NCI-H524 treated with DMSO at 0.1 percent for 48 hours (cell line): Measurements from ENCODE around the gene LUZP2.
"Not testable (repeated sequence)": the region's sequence is repeated elsewhere in the genome, so short reads cannot be mapped to it uniquely, and the experiment has no call there.

Source experiments
- DNase-seq: peaks from one replicate; lab custom pipeline; 2025; lab: John Stamatoyannopoulos, UW

Gene LUZP2

DNA sequence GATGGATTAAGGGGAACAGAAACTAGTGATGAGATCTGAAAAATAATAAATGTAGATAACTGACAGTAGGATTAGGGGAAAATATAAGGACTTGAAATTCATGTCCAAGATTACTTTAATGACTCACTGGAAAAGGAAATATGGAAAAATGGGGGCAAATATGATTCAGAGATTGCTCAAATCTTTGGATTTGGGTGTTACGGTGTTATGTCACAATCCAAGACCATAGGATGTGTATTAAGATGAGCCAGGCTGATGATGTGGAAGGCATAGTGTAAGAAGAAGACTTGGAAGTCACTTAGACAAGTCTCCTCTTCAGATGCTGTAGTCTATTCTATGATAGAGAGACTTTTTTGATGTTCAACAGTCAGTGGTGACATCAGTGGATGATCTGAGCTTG lies 323.7 kb downstream of the LUZP2 start:
- no peak for DNase-seq

DNA sequence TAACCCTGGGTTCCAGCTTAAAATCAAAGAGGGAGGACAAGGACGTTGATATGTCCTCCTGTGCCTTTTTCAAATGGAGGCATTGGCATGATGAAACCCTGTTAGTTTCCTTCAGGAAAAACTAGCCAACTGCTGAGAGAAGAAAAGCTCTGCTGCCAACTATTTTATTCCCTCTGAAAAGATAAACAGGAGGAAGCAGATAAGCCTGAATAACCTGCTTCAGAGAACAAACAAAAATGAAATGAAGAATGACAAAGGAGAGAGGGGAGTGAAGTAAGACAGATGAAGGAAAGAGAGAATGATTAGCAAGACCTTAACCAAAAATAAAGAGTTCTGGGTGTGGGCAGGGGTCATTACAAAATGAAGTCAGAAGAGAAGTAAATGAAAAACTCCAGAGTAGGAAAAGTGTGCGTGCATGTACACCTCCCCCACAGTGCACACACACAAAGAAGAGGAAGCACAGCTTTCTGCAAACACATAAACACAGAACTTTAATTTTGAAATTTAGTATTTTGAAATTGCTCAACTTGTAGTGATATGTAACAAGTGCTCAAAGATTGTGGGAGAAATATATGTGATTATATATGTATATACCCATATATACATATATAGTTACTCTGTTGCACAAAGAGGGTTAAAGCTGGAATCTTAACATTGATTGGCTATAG lies 332.2 kb downstream of the LUZP2 start:
- no peak for DNase-seq

DNA sequence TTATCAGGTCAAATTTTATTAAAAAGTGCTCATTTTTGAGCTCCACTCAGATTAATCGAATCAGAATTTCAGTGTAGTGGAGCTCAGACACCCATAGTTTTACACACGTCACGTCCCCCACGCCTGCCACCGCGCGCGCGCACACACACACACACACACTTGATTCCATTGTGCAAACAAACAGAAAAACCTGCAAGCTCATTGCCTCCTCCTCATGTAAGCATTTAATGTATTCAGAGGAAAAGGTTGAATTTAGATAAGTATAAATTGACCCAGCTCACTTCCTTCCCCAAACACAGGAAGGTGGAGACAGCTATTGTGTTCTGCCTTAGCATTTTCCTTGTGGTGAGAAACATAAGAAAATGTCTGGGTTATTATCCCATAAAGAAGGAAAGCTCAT lies 336.7 kb downstream of the LUZP2 start:
- DNase-seq = no peak

DNA sequence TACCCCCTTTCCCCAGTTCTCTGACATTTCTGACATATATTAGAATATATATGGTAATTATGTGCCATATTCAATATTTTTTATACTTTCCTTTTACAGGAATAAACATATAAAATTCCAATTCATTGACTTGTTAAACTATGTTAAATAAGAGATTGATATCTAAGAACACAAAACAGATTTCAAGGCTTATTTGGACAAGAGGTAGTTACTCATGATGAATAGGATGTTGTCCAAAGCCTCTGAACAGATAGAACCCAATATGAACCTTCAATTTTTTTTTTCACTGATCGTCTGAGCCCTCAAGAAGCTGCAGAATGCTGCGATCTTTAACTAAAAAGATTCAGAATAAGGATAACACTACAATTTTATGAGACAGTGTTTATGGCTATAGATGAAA lies 340.3 kb downstream of the LUZP2 start:
- DNase-seq = no peak

DNA sequence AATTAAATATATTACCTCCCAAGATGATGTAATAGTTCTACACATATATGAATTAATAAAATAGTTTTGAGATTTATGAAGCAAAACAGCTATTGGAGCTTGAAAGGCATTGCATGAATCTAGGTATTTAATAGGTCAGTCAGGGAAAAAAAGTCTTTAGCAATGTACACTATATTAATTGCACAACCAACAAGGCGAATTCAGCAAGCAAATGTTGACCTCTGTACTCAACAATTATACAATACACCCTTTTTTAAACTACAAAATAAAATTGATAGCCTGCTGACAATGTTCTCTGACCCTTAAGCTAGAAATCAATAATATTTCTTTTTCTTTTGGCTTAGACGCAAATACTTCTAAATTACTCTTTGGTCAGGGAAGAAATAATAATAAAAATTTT lies 345.5 kb downstream of the LUZP2 start:
- no peak for DNase-seq

DNA sequence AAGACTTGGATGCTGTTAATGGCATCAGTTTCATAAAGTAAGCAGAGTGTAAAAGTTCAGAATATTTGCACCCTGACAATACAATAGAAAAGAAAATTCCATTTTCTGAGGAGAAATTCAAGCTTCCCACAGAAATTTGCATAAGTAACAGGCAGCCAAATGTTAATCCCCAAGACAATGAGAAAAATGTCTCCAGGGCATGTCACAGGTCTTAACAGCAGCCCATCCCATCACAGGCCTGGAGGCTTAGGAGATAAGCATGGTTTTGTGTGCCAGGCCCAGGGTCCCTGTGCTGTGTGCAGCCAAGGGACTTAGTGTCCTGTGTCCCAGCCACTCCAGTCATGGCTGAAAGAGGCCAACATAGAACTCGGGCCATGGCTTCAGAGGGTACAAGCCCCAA lies 347.6 kb downstream of the LUZP2 start:
- DNase-seq = no peak

DNA sequence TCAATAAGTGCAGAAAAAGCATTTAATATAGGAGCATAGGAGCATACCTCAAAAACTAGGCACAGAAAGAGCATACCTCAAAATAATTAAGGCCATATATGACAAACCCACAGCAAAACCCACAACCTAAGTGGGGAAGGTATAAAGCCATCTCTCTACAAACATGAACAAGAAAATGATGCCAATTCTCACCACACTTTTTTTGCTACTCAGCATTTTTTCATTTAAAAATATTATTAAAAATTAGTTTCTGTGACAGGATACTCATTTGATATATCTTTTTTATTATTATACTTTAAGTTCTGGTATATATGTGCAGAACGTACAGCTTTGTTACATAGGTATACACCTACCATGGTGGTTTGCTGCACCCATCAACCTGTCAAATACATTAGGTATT lies 352.0 kb downstream of the LUZP2 start:
- DNase-seq = no peak

DNA sequence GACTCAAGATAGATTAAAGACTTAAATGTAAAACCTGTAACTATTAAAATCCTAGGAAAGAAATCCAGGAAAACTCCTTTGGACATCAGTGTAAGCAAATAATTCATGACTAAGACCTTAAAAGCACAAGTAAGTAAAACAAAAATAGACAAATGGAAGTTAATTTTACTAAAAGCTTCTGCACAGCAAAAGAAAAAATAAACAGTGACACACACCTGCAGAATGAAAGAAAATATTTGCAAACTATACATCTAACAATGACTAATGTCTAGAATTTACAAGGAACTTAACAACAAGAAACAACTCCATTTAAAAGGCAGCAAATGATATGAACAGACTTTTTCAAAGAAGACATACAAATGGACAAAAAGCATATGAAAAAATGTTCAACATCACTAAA lies 359.1 kb downstream of the LUZP2 start:
- DNase-seq = no peak

DNA sequence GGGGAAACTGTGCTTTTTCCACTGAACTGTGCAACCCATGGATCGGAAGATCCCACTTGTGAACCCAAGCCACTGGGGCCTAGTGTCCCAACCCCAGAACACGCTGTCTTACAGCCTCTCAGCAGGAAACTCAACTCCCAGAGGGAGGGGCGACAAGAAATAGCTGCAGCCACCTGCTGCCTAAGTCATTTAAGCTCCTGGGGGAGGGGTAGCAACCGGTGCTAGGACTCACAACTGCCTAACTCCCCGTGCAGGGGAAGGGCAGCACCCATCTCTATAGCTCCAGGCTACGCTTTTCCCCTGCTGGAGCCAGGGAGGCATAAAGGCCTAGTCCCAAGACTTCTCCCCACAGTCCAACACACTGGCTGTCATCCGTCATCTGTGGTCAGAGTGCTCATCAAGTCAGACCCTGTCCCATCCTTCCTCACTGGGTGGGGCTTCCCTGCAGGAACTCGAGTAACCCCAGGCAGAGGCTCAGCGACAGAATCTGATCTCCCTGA lies 363.0 kb downstream of the LUZP2 start:
- DNase-seq = no peak

DNA sequence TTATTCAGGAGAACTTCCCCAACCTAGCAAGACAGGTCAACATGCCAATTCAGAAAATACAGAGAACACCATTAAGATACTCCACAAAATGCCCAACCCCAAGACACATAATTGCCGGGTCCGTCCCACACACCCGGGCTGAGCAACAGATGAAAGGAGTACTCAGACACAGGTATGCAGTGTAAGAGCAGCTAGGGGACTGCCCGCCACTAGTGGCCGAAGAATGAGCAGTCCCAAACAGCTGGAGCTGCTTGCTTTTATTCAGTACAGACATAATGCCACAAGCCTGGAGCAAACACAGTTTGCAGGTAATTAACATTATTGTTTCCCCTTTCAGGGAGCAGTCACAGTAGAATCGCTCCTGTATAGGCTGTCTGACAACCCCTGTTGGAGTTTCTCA lies 364.6 kb downstream of the LUZP2 start:
- no peak for DNase-seq

DNA sequence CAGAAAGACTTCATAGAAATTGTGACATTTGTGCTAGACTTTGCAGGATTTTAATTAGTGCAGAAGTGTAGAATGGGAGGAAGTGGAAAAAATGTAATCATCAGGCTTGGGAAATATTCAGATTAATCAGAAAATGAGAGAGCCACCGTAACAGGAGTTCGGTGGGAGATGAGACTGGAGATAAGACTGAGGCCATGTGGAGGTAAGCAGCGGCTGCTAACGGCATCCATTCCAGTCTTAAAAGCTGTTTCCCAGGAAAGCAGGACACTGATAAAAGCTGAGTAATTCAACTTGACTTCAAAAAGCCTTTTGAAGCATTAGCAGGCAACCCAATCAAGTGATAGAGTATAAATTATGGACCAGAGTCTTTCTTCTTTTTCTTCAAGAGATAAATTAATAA lies 369.9 kb downstream of the LUZP2 start:
- no peak for DNase-seq

DNA sequence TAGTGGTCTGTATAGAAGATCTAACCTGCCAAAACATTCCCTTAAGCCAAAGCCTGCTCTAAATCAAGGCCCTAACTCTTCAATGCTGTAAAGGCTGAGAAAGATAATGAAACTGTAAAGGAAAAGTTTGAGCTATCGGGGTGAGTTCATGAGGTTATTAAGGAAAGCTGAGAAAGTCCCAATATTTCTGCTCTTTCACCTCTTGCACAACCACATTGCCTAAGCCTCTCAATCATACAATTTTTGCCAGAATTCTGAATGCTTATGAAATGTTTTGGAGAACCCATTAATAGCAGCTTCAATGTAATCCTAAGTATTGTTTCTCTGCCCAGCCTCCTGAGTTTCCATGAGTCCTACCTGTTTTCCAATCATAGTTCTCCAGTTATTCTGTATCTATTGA lies 373.2 kb downstream of the LUZP2 start:
- no peak for DNase-seq

DNA sequence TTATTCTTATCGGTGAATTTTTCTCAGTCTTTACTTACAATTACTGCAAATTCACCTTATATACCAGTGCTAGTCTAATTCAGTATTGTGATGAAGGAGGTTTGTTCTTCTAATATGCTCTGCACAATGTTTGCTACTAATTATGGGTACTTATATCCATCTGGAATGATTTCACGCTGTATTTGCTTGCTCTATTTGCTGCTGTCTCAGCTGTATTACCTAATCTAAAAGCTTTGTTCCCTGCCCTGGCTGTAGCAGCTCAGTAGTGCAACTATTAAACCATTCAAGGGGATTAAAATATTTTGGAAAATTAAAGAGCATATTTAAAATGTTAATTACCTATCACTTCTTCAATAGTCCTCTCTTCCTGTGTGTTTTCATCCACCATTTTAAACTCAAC lies 375.3 kb downstream of the LUZP2 start:
- DNase-seq = no peak

DNA sequence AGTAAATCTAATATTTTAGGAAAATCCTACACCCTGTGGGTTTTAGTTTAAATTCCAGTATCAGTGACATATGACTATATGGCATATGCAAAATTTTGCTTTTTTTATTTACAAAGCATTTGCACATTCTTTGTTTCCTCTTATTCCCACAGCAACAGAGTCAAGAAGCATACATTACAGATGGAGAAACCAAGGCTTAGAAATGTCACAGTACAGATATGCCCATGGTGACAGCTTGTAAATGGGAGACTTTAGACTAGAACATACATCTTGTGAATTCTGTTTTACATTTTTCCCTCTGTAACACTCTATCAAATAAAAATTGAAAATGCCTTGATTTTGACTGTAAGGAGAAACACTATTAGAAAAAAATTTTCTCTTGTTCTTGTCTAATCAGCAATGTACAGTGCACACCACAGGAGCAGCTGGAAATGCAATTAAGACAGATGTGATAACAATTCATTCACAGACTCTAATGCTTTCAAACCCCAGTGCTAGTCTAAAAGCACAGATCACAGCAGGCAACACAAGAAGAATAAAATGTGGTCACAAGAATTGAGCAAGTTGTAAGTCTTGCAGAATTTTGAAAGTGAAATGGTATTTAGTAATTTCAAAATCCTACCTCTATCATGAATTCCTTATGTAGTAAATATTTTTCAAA lies 375.9 kb downstream of the LUZP2 start:
- DNase-seq = no peak

DNA sequence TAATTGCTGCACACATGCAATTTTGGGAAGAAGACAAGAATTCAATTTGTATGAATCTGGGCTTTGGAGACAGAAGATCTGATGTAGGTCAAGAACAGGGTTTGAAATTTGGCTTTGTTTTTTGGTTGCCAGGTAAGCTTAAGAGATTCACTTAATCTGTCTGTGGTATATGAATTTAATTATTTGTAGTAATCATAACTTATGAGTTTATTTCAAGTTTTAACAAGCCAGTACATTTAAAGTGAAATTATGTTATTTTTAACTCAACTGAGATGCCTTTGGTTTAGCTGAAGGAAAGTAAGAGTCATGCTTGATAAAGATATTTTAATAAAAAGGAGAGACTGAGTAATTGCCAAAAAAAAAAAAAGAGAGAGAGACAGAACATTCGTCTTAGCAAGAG lies 384.1 kb downstream of the LUZP2 start:
- no peak for DNase-seq

DNA sequence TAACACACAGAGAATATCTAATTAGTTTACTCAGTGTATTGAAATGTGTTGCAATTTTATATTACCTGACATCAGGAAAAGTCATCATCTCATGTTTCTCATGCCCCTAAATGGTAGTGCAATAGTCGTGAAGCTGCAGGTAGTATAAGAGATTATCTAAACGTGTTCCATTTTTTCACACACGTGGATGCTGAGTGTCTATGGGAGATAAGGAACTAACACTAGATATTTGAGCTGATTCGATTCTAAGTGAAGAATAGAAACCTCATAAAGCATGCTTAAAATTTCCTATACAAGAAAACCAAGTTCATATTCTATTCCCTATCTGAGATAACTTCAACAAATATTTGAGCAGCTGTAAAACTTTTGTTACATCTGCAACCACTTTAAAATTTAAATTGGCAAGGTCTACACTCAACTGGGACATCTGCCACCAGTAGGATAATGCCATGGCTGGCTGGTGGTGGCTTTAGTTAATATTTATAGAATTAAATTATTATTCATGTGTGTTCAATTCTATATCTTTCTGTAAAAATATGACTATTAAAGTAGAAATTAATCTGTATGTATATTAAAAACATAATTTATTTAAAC lies 388.8 kb downstream of the LUZP2 start:
- no peak for DNase-seq

DNA sequence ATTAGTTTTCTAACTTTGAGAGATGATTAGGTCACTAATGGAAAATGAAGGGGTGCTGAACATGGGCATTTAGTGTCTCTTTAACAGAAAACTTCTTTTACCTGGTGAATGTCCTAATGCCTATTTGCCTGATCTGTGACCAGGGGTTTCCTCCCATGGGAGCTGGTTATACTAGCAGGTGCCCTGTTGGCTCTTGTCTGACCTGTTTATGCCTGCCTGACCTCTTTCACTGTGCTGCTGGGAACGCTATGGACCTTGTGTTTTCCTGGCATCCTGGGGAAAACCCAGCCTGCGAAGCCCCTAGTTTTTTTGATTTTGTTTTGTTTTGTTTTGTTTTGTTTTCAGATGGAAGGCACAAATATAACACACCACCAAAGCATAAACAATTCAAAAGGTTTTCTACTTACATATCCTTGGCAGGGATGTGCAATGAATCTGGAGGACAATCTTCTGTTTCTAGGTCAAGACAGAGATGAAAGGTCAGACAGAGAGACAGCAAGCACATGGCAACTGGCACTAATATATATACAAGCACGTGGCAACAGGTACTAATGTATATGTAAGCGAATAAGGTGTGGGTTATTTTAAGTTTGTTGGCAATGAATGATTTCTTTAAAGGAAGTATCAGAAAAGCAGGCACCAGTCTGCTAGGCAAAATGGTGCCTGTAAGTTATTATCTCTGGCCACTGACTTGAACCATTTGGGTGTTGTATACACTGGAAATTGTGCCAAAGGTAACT lies 390.2 kb downstream of the LUZP2 start:
- no peak for DNase-seq

DNA sequence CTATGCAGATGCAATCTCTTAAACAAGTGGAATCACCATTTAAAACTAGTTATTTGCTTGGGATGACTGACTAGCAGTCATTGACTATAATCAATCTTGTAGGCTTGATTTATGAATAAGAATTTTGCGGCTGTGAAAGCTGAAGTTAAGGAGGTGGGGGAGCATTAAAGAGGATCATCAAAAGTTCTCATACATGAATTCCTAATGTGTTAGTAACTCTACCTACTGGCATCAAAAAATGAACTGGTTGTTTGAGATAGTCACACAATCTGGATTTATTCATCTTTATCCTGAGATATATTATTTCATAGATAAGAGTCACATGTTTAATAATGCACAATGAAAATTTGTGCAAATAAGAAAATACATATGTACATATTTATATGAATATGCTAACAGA lies 393.6 kb downstream of the LUZP2 start:
- no peak for DNase-seq

DNA sequence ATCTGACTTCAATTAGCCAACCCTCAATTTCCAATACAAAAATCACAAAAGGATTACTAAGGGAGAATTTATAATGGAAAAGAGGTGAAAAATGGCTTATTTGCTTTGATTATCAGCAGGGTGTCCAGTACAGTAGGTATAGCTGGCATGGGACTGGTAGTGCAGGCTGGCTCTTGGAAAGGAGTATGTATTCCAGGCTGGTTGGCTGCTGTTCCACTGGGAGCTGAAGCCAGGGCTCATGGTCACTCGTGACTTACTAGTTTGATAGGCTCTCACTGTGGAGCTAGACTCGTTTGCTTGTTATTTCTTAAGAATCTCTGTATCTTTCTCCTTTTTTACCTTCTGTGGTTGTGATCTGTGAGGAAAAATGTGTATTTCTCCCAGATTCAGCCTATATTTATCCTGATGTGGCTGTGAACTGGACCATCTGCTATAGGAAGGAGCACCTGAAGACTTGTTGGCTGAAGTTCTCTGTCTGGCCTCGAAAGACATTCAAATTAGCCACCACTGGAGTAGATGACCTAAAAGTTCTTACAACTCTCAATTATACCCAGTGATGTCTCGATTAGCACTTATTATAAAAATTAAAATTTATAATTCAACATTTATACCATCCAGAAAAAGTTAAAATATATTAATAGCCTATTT lies 395.1 kb downstream of the LUZP2 start:
- not testable (repeated sequence) for DNase-seq

DNA sequence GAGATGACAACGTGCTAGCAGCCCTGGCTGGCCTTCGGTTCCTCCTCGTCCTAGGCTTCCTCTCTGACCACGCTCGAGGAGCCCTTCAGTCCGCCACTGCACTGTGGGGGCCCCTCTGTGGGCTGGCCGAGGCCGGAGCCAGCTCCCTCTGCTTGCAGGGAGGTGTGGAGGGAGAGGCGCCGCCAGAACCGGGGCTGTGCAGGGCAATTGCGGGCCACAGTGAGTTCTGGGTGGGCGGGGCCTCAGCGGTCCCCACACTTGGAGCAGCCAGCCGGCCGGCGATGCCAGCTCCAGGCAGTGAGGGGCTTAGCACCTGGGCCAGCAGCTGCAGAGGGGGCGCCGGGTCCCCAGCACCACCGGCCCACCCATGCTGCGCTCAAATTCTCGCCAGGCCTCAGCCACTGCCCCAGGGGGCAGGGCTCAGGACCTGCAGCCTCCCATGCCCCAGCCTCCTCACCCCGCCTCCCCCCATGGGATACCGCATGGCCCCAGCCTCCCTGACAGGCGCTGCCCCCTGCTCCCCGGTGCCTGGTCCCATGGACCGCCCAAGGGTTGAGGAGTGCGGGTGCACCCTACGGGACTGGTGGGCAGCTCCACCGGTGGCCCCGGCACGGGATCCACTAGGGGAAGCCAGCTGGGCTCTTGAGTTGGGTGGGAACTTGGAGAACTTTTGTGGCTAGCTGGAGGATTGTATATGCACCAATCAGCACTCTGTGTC lies 399.4 kb downstream of the LUZP2 start:
- DNase-seq = no peak

DNA sequence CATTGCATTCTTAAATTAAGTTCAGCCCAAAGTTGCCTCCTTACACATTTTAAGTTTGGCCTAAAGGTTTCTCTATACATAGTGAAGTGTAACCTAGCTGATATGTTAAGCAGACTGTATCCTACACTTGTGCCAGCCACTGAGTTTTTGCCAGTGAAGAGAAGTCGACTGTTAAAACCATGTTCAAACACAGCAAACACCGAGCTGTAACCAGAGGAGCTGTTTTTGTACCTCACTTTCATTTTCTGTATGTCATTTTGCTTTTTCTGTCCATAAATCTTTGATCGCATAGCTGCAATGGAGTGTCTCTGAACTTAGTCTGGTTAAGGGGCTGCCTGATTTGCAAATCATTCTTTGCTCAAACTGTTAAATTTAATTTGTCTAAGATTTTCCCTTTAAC lies 403.7 kb downstream of the LUZP2 start:
- DNase-seq = no peak
